ENCODE results near the gene PARVB.

Gene PARVB

GRCh38 chr22:44046485-44047141 lies 22.5 kb downstream of the PARVB start:
- Mint-ChIP-seq H3K36me3 (ENCODE audit: low read depth) (peaks cover 4% of the 10 kb centered on the region), H3K4me1 (peaks cover 46% of the 10 kb centered on the region), H3K9me3 (peaks cover 5% of the 10 kb centered on the region), H3K27ac (no peak overlapping the region), H3K27me3 (ENCODE audit: low read depth, poor library complexity) (peaks cover 8% of the 10 kb centered on the region), H3K4me3 (no peak overlapping the region)
- TF ChIP-seq CTCF (IDR thresholded peaks at IDR 0.05) = no peak
- DNase-seq = no peak

GRCh38 chr22:44047891-44048301 lies 23.8 kb downstream of the PARVB start:
- no peak overlapping the region for H3K27ac Mint-ChIP-seq
- no peak for DNase-seq
- peaks cover 11% of the 10 kb centered on the region for H3K27me3 Mint-ChIP-seq (ENCODE audit: low read depth, poor library complexity)
- peaks cover 5% of the 10 kb centered on the region for H3K9me3 Mint-ChIP-seq
- no peak for TF ChIP-seq CTCF (IDR thresholded peaks at IDR 0.05)
- peaks cover 47% of the 10 kb centered on the region for H3K4me1 Mint-ChIP-seq
- no peak overlapping the region for H3K4me3 Mint-ChIP-seq
- peaks cover 2% of the 10 kb centered on the region for H3K36me3 Mint-ChIP-seq (ENCODE audit: low read depth)

GRCh38 chr22:44049486-44050231 lies 25.6 kb downstream of the PARVB start:
- peaks cover 7% of the 10 kb centered on the region for H3K27me3 Mint-ChIP-seq (ENCODE audit: low read depth, poor library complexity)
- peaks cover 5% of the 10 kb centered on the region for H3K9me3 Mint-ChIP-seq
- peak overlapping the region; percentile 21 for H3K27ac Mint-ChIP-seq
- peak overlapping the region; percentile 33 for H3K4me3 Mint-ChIP-seq
- DNase-seq = no peak
- no peak for TF ChIP-seq CTCF (IDR thresholded peaks at IDR 0.05)
- H3K36me3 Mint-ChIP-seq (ENCODE audit: low read depth) = no peaks in the 10 kb centered on the region
- H3K4me1 Mint-ChIP-seq = peaks cover 47% of the 10 kb centered on the region

GRCh38 chr22:44050766-44051355 lies 26.8 kb downstream of the PARVB start:
- peaks cover 3% of the 10 kb centered on the region for H3K9me3 Mint-ChIP-seq
- H3K36me3 Mint-ChIP-seq (ENCODE audit: low read depth) = no peaks in the 10 kb centered on the region
- no peak overlapping the region for H3K27ac Mint-ChIP-seq
- peaks cover 6% of the 10 kb centered on the region for H3K27me3 Mint-ChIP-seq (ENCODE audit: low read depth, poor library complexity)
- H3K4me3 Mint-ChIP-seq = no peak overlapping the region
- no peak for DNase-seq
- H3K4me1 Mint-ChIP-seq = peaks cover 47% of the 10 kb centered on the region
- TF ChIP-seq CTCF (IDR thresholded peaks at IDR 0.05) = no peak

GRCh38 chr22:44051358-44051757 lies 27.3 kb downstream of the PARVB start:
- no peak for DNase-seq
- H3K27ac Mint-ChIP-seq = peak overlapping the region; percentile 29
- H3K27me3 Mint-ChIP-seq (ENCODE audit: low read depth, poor library complexity) = peaks cover 6% of the 10 kb centered on the region
- H3K36me3 Mint-ChIP-seq (ENCODE audit: low read depth) = no peaks in the 10 kb centered on the region
- peaks cover 47% of the 10 kb centered on the region for H3K4me1 Mint-ChIP-seq
- H3K4me3 Mint-ChIP-seq = no peak overlapping the region
- TF ChIP-seq CTCF (IDR thresholded peaks at IDR 0.05) = no peak
- H3K9me3 Mint-ChIP-seq = no peaks in the 10 kb centered on the region
